Suprapubic skin (tissue), 4 donors: ENCODE measurements around the gene ARHGAP22. TPM values are rescaled to one million over a fixed set of nuclear protein-coding genes. Genes with fewer than 3 reads are reported as not detected.
A peak's percentile ranks its signal among the peaks of the same experiment; 100 is the strongest.

ENCODE experiments used
- DNase-seq, 2 donors: peaks; one replicate each; pipeline ENCODE4 v3.0.0-alpha.2; 2019; ENCODE audit warnings: low spot score in 2 of 2
- H3K27ac ChIP-seq: fragments of 200-600 bp; sonication (generic); one replicate; pipeline ENCODE4 v1.5.1; 2019
- H3K27me3 ChIP-seq: fragments of 200-600 bp; sonication (generic); one replicate; pipeline ENCODE4 v1.5.1; 2019
- H3K36me3 ChIP-seq: fragments of 200-600 bp; sonication (generic); one replicate; pipeline ENCODE4 v1.5.1; 2019
- H3K4me1 ChIP-seq: fragments of 200-600 bp; sonication (generic); one replicate; pipeline ENCODE4 v1.5.1; 2019
- H3K4me3 ChIP-seq: fragments of 200-600 bp; sonication (generic); one replicate; pipeline ENCODE4 v1.5.1; 2019; ENCODE audit warnings: mild to moderate bottlenecking
- H3K9me3 ChIP-seq: fragments of 200-600 bp; sonication (generic); one replicate; pipeline ENCODE4 v1.5.1; 2019
- EP300 ChIP-seq: sonication (generic); formaldehyde crosslinking; IDR thresholded peaks from one replicate; pipeline ENCODE4 v1.6.1; 2017; ENCODE audit warnings: antibody characterized with exemption
- POLR2A ChIP-seq, 2 donors: fragments of 450-650 bp; IDR thresholded peaks; one replicate each; pipeline ENCODE4 v1.6.1; 2017; ENCODE audit warnings: antibody characterized with exemption in 2 of 2, mild to moderate bottlenecking in 2 of 2, moderate library complexity in 2 of 2
- POLR2AphosphoS5 ChIP-seq, 3 donors: sonication (generic); formaldehyde crosslinking; IDR thresholded peaks; one replicate each; pipeline ENCODE4 v1.6.1; 2017; ENCODE audit warnings: antibody characterized with exemption in 3 of 3
- WGBS: methylation state at CpG from one replicate; pipeline ENCODE4 v1.1.5; 2018; 5-methylcytosine and 5-hydroxymethylcytosine counted together
- total RNA-seq, 4 donors: library from RNA; depleted of rRNA; stranded (reverse); fragments of >200 nt; gene quantifications; one replicate each; pipeline ENCODE4 v1.1.0, GENCODE V29; 2016
- TF ChIP-seq, protein P1 (sequence below), 2 donors: fragments of 200-600 bp in 1 of 2; fragments of 450-650 bp in 1 of 2; sonication (generic) in 1 of 2; IDR thresholded peaks; one replicate each; pipeline ENCODE4 v1.5.1; 2016 to 2019; ENCODE audit warnings: antibody characterized with exemption in 2 of 2, mild to moderate bottlenecking in 1 of 2, moderate library complexity in 1 of 2

Gene ARHGAP22
- total RNA-seq, 4 donors from 2014 or later: 0.98 to 7.2 (median 2.2) TPM

DNA sequence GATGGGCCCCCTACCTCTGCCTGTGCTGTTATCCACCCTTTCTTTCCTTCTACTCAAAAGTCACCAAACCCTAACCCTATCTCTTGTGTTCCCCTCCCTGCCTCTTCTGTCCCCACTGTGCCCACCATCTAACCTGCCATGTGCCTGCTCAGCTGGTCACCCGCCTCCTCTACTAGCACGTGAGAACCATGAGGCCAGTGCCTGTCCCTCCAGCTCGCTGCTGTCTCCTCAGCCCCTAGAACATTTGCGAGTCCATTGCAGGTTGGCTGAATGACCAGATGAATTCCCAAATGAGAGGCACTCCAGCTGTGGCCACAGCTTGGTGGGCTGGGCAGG, 129.0 kb downstream of the ARHGAP22 start:
- TF ChIP-seq POLR2AphosphoS5 (IDR thresholded peaks at IDR 0.05) (no peak), POLR2A (IDR thresholded peaks at IDR 0.05) (no peak), EP300 (no peak)
- TF ChIP-seq, protein P1, sequence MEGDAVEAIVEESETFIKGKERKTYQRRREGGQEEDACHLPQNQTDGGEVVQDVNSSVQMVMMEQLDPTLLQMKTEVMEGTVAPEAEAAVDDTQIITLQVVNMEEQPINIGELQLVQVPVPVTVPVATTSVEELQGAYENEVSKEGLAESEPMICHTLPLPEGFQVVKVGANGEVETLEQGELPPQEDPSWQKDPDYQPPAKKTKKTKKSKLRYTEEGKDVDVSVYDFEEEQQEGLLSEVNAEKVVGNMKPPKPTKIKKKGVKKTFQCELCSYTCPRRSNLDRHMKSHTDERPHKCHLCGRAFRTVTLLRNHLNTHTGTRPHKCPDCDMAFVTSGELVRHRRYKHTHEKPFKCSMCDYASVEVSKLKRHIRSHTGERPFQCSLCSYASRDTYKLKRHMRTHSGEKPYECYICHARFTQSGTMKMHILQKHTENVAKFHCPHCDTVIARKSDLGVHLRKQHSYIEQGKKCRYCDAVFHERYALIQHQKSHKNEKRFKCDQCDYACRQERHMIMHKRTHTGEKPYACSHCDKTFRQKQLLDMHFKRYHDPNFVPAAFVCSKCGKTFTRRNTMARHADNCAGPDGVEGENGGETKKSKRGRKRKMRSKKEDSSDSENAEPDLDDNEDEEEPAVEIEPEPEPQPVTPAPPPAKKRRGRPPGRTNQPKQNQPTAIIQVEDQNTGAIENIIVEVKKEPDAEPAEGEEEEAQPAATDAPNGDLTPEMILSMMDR (IDR thresholded peaks at IDR 0.05): no peak
- no peak for DNase-seq
- peaks cover 6% of the 10 kb centered on the region for H3K4me1 ChIP-seq
- no peaks in the 10 kb centered on the region for H3K9me3 ChIP-seq
- no peak overlapping the region for H3K27ac ChIP-seq
- H3K4me3 ChIP-seq: no peak overlapping the region
- H3K36me3 ChIP-seq: no peaks in the 10 kb centered on the region
- WGBS: 87% methylated on average over 4 of the region's 4 CpGs
- peaks cover 8% of the 10 kb centered on the region for H3K27me3 ChIP-seq

DNA sequence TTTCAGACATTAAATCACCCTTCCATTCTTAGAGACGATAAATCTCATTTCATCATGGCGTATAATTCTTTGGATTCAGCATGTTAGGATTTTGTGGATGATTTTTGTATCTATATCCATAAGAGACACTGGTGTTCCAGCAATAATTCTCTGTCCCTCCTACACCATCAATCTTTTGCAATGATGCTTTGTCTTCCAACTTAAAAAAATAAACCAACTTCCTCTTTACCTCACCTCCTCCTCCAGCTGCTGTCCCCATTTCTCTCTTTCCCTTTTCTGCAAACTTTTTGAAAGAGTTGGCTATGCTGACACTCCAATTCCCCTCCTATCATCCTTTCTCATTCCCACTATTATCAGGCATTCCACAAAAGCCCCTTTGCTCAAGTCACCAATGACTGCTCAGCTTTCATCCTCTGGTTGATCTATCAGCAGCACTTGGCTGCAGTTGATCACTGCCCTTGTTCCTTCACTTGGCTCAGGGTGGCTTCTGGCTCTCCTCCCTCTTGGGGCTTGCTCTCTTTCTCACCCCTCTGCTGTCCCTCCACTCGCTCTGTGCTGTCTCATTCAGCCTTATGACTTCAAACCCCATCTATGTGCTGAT, 130.0 kb downstream of the ARHGAP22 start:
- no peak for DNase-seq
- Histone ChIP-seq H3K27ac (no peak overlapping the region), H3K4me3 (no peak overlapping the region), H3K4me1 (peaks cover 6% of the 10 kb centered on the region), H3K9me3 (no peaks in the 10 kb centered on the region), H3K36me3 (no peaks in the 10 kb centered on the region), H3K27me3 (peaks cover 4% of the 10 kb centered on the region)
- TF ChIP-seq EP300: no peak
- no peak for TF ChIP-seq POLR2AphosphoS5 (IDR thresholded peaks at IDR 0.05)
- TF ChIP-seq, protein P1 (IDR thresholded peaks at IDR 0.05): no peak
- no peak for TF ChIP-seq POLR2A (IDR thresholded peaks at IDR 0.05)
- WGBS: 91% methylated on average over 3 of the region's 3 CpGs

DNA sequence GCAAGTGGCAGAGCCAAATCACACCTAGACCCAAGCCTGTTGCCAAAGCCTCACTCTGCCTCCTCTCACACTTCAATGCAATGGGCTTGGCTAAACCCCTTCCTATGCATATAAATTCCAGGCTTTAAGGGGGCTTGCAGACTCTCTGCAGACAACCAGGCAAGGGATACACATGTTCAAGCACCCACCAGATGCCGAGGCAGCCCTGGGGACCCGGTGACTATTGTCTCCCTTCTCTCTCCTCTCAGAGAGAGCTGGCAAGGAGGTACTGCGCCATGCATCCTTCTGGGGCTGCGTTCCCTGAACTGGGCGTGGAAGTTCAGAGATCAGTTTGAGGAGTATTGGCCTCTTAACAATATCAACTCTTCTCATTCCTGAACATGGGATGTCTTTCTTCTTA, 131.2 kb downstream of the ARHGAP22 start:
- Histone ChIP-seq H3K4me3 (no peak overlapping the region), H3K27me3 (no peaks in the 10 kb centered on the region), H3K27ac (no peak overlapping the region), H3K4me1 (peaks cover 6% of the 10 kb centered on the region), H3K36me3 (no peaks in the 10 kb centered on the region), H3K9me3 (no peaks in the 10 kb centered on the region)
- peak in 1 of 2 donors; percentile 64 for DNase-seq
- 74% methylated on average over 5 of the region's 5 CpGs for WGBS
- TF ChIP-seq POLR2AphosphoS5 (IDR thresholded peaks at IDR 0.05) (no peak), EP300 (no peak), POLR2A (IDR thresholded peaks at IDR 0.05) (no peak)
- TF ChIP-seq, protein P1 (IDR thresholded peaks at IDR 0.05): no peak

DNA sequence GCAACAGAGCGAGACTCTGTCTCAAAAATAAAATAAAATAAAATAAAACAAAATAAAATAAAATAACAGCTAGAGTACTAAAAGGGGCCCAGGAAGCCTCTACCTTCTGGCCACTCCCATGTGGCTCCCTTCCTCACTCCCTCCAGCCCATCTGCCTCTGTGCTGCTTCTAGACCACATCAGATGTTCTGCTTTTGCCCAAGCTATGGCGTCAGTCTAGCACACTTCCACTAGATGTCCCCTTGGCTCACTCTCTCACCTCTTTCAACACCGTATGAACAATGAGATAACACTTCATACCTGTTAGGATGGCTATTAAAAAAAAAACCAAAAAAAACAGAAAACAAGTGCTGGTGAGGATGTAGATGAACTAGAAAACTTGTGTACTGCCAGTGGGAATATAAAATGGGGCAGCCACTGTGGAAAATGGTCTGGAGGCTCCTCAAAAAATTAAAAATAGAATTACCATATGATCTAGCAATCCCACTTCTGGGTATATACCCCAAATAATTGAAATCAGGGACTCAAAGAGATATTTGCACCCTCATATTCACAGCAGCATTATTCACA, 132.3 kb downstream of the ARHGAP22 start:
- Histone ChIP-seq H3K4me1 (peaks cover 6% of the 10 kb centered on the region), H3K36me3 (no peaks in the 10 kb centered on the region), H3K27ac (no peak overlapping the region), H3K9me3 (no peaks in the 10 kb centered on the region), H3K4me3 (no peak overlapping the region), H3K27me3 (no peaks in the 10 kb centered on the region)
- peak in 1 of 2 donors; percentile 2 for DNase-seq
- TF ChIP-seq, protein P1 (IDR thresholded peaks at IDR 0.05): no peak
- no peak for TF ChIP-seq EP300
- 61% methylated on average over 3 of the region's 3 CpGs for WGBS

DNA sequence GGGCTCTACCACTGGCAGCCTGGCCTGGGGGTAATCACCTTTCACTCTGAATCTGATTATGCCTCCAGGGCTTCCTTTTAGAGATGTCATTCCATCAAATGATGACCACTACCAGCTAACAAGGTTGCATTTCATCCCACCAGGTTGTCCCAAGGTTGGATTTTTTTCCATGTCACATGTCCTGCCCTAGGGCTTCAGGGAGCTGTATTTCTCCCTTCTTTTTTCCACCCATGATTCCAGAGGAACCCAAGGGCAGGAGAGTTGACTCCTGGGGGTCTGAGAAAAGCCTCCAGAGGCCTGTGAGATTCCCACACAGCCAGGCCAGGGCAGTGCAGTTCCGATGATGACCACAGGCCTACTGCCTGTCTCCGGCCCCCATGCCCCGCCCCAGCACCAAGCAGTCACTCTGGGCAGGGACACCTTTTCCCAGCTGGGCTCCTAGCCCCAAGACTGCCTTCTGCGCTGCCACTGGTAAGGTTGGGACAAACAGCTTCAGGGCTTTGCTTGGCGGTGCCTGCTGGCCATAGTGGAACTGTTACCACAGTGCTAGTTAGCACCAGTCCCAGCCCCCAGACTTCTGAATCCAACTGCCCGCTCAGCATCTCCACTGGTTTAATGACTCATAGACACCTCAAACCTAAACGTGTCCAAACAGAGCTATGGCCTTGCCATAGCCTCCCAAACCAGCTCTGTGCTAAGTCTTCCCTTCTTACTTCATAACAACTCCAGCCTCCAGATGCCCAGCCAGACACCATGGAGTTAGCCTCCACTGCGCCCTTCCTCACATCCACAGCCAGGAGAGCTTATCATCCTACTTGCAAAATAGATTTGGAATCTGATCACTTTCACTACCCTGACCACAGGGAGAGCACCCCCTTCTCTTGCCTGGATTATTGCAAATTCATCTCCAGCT, 133.7 kb downstream of the ARHGAP22 start:
- no peak overlapping the region for H3K27ac ChIP-seq
- peak; percentile 41 to 44 for DNase-seq

More for the DNA sequence above, 133.7 kb downstream of the ARHGAP22 start:
- peaks cover 6% of the 10 kb centered on the region for H3K27me3 ChIP-seq
- H3K4me3 ChIP-seq: no peak overlapping the region
- WGBS: 66% methylated on average over 6 of the region's 8 CpGs
- H3K36me3 ChIP-seq: no peaks in the 10 kb centered on the region
- TF ChIP-seq EP300 (no peak), POLR2AphosphoS5 (IDR thresholded peaks at IDR 0.05) (no peak), POLR2A (IDR thresholded peaks at IDR 0.05) (no peak)
- TF ChIP-seq, protein P1 (IDR thresholded peaks at IDR 0.05): no peak
- H3K4me1 ChIP-seq: peaks cover 14% of the 10 kb centered on the region
- H3K9me3 ChIP-seq: no peaks in the 10 kb centered on the region
